ENCODE results near the gene WIPI1.
"Not testable (repeated sequence)": the region's sequence is repeated elsewhere in the genome, so short reads cannot be mapped to it uniquely, and the experiment has no call there.

Gene WIPI1

DNA sequence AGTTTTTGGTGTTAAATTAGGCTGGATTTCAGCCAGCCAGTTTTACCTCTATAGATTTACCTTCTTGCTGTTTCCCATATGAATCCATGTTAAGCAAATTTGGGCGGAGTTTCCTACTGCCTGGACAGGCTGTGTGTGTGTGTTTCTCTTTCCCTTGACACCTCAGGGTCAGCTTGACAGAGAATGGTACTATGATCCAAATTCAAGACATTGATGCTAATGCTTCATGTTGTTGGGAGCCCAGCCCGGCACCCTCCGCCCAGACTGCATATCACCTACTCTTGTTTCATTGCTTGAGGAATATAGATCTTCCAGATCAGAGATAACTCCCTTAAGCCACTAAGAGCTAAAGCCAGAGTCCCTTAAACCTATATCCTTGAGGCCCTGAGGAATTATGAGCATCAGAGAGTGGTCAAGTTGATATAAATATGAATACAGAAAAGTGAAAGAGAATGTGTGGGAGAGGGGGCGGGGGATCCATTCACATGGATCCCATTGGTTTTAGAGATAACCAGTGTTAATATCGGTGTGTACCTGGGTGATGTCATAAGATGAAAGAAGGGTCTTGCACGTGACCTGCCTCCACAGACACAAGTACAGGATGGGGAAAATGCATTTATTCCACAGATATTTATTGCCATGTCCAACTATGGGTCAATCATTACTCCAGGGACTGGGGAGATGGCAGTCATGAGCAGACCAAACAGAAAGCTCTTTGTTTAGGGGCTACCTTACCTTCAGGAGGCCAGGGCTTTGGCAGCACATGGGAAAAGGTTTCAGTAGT lies 69.7 kb downstream of the WIPI1 start:
- H3K4me3 ChIP-seq (ENCODE audit: low read depth, low read length) = no peak overlapping the region

DNA sequence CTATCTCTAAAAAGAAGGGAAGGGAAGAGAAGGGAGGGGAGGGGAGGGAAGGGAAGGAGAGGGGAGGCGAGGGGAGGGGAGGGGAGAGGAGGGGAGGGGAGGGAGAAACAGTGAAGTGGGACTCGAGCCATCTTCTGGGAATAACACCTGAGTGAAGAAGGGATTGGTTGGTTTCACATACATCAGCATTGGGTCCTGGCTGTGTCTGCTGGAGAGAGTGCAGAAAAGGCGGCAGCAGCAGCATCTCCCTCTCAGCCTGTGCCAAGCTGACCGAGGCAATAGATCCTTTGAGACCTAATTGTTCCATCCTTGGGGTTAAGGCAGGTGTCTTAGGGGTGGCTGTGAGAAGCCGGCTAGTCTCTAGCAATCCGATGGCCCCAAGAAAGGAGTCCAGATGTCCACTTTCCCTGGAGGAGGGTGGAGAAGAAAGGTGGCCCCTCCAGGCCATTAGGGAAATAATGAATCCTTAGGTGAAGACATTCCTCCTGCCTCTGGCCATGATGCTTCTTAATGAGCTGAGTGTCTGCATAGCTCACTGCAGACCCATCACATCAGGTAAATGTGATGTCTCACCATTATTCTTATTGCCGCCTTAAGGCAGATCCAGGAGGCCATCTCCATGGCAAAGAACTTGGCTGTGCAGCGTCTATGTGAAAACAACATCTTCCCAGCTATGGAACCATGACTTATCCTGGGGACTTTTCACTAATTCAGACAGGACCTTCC lies 71.6 kb downstream of the WIPI1 start:
- no peak overlapping the region for H3K4me3 ChIP-seq (ENCODE audit: low read depth, low read length)

DNA sequence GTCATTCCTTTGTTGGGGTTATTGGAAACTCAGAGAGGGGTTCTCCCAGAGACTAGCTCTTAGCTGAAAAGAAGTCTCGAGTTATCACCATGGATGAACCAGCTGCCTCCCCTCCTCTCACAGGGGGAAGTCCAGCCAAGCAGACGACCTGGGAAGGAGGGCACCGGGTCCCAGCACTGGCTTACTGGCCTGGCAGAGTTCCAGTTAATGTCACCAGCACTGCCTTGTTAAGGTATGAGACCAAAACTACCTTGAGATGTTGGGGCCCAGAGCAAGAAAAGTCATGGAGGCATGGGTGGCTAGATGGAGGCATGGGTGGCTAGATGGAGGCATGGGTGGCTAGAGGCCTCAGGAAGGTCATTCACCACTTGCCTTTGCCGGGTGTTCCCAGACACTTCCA lies 72.4 kb downstream of the WIPI1 start:
- H3K4me3 ChIP-seq (ENCODE audit: low read depth, low read length) = no peak overlapping the region

DNA sequence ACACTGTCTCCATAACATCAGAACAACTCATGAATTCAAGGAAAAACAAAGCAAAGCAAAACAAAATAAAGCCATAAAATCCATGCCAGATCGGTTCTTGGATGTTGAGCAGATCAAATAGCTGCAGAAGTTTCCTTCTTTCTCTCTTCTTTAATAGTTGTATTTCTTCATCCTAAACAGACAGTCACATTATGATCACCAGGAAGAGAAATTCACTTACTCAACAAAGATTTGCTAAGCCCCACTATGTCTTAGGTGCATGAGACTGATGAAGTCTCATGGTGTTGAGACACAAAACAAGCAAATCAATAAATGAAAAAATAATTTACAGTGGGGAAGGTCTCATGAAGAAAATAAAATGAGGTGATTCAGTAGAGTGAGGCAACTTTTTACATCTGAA lies 72.8 kb downstream of the WIPI1 start:
- no peak overlapping the region for H3K4me3 ChIP-seq (ENCODE audit: low read depth, low read length)

DNA sequence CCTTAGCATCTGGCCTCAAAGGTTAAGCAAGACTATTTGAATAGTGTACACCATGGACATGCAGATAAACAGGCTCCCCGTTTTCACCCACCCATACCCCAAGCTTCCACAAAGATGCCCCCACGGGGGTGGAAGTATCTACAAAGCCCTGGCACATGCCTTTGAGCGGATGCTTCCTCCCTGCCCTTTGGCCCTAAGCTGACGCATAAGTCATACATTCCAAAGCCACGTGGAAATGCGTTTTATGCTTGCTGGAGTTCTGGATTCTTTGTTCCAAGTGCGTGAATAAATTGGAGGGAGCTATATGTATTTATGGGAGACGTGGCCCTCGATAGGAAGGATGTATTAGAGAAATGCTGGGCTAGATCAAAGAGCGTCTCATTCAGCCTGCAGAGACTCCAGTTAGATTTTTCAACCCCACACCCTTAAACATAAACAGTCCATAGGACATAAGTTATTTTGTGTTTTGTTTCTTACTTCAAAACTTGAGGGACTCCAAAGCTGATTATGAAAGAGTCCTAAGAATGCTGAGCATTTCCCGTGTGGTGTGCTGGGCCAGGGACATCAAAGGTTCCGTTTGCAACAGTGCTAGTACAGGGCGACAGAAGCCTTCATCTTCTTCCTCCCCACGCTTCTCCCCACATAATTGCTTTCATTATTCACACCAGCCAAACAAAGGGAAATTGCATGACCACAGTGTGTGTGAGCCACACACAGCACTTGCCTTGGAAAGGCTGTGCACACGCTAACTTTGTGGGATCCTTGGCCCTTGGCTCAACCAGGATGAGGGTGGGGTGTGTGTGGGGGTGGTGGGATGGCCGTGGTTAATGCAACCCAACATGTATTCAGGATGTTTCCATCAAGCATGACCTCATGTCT lies 73.6 kb downstream of the WIPI1 start:
- no peak overlapping the region for H3K4me3 ChIP-seq (ENCODE audit: low read depth, low read length)

DNA sequence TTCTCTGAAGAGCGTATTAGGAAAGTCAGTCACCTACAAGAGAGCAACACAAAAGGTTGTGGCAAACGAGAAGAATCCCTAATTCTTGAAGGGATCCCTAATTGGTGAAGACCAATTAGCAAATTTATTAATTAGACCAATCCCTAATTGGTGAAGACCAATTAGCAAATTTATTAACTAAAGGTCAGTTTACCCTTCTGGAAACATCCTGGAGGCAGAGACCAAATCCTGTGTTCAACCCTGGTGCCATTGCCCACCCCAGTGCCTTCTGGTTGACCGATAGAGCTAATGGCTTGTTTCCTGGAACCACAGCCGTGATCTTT lies 74.2 kb downstream of the WIPI1 start:
- H3K4me3 ChIP-seq (ENCODE audit: low read depth, low read length) = no peak overlapping the region

DNA sequence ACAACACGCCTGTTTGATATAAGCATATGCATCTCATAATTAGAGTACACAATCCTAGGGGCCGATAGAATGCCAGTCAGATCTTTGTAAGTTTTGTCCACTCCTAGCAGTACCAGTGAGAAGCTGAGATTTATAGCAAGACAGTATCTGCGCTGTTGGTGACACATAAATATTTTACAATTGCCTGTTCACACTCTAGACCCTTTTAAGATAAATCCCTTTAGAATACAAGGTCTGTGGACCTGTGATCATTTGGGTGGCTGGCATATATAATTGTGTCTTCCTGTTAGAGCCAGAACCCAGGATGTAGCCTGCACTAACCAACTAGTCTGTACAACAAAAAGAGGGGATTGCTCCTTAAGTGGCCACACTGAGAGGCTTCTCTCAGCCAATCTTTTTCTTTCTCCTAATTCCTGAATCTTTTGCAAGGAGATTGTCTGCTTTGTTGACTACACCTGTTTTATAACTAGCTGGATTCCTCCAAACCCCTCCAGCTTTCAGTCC lies 74.7 kb downstream of the WIPI1 start:
- no peak overlapping the region for H3K4me3 ChIP-seq (ENCODE audit: low read depth, low read length)

DNA sequence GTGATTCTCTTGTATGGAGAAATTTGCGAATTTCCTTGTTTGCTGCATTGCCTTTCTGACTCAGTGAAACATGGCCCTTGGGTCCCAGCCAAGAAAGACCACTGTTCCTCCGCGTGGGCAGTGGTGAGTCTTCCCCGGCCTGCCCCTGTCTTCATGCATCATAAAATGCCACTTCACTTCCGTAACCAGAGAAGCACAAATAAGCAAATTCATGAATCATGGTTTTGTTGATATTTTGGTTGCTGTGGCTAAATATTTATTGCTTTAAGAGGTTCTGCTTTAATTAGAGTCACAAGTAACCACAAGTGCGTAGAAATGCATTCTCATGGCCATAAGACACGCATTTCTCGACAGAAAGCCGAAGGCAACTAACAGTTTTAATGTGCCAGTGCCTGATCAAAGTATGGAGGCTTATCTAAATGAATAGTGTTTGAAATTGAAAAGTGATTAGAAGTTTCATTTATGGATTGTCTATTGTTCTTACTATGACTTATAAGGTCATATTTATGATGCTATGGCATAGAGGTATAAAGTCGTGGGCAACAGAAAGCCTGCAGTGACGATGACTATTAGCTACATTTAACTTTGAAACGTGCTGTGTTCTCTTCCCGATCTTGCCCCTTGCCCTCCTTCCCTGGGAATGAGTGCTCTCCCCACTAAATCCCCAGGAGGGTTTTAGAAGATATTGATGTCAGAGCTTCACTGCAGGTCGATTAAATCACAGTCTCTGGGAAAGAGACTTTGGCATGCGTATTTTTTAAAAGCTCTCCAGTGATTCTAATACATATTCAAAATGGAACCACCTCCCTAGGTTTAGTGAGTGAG lies 76.0 kb downstream of the WIPI1 start:
- H3K4me3 ChIP-seq (ENCODE audit: low read depth, low read length) = no peak overlapping the region

DNA sequence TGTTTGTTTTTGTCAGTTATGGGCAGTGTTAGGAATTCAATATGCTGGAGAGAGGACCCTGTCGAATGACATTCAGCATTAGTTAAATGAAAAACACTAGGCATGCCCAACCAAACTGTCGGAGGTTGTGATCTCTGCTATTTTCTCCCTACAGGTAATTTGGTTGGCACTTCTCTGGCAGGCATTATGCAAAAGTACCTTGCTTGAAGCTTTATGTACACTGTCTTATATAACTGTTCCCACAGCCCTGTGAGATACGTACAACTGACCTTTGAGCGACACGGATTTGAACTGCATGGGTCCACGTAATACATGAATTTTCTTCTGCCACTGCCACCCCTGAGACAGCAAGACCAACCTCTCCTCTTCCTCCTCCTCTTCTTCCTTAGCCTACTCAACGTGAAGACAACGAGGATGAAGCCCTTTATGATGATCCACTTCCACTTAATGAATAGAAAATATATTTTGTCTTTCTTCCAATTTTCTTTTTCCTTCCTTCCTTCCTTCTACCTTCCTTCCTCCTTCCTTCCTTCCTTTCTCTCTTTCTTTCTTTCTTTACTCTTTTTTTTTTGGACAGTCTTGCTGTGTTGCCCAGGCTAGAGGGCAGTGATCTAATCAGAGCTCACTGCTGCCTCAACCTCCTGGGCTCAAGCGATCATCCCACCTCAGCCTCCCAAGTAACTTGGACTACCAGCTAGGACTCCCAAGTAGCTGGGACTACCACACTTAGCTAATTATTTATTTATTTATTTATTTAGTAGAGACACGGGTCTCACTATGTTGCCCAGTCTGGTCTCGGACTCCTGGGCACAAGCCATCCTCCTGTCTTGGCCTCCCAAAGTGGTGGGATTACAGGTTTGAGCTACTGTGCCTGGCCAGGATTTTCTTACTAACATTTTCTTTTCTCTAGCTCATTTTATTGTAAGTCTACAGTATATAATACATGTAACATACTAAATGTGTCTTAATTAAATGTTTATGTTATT lies 77.3 kb downstream of the WIPI1 start:
- no peak overlapping the region for H3K4me3 ChIP-seq (ENCODE audit: low read depth, low read length)

DNA sequence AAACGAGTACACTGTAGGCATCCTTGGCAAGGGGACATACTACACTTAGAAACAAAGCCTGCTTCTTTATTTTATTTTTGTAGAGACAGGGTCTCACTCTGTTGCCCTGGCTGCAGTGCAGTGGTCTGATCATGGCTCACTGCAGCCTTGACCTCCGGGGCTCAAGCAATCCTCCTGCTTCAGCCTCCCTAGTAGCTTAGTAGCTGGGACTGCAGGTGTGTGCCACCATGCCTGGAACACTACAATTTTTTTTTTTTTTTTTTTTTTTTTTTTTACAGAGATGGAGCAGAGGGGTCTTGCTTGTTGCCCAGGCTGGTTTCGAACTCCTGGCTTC lies 78.2 kb downstream of the WIPI1 start:
- H3K4me3 ChIP-seq (ENCODE audit: low read depth, low read length) = no peak overlapping the region

DNA sequence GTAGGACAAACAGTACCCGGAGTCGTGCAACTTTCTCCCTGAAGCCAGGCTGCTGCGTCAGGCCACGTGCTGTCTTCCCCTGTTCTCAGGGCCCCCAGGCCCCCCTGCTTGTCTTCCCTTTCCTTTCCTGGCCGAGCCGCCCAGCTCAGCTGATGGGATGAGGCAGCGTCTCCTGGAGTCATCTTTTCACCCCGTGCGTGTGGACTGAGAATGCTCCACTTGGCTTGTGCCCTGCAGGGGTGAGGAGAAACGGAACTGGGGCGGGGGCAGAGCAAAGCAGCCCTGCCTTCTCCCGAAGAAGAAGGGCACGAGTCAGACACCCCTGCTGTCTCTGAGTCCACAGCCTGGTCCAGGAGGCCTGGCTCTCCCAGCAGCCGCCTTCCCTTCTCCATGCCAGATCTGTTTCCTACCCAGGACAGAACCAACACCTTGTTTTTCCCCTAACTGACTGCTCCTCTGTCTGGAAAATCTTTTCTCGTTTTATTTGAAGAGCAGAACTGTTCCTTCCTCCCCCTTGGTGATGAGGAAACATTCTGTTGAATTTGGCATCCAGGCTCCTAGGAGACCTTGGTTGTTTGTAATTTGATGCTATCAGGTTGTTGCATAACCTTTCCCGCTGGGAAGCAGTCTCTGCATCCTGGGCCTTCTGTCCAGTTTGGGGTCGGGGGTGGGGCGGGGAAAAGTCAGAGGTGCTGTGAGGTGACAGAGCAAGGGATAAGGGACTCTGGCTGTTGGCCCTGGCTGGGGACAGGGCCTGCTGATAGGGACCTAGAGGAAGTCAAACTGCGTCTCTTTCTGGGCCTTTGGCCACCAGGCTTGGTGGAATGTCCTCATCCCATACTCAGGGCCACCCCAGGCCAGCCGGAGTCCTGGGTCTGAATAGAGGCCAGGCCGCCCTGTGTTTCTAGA lies 78.8 kb downstream of the WIPI1 start:
- H3K4me3 ChIP-seq (ENCODE audit: low read depth, low read length) = no peak overlapping the region

DNA sequence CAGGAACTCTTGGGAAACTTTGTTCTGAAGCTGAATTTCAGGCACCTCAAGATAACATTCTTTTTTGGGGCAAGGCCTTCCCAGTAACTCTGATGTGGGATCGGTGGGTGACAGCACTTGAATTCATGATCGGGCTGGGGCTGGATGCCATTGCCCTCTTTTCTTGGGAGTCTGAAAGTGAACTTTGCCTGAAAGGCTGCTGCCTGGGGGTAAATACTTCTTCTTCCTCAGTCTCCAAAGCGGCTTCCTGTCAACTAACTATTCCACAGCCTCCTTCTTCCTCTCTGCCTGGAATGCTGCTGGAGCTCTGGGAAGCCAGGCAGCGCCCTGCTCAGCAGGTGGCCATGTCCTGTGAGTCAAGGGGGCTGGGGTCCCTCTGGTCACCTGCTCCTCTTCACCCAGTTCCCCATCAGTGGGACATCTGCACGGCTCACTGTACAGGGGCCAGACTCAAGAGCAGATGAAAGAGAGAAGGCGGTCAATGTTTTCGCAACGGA lies 79.5 kb downstream of the WIPI1 start:
- H3K4me3 ChIP-seq (ENCODE audit: low read depth, low read length) = no peak overlapping the region

DNA sequence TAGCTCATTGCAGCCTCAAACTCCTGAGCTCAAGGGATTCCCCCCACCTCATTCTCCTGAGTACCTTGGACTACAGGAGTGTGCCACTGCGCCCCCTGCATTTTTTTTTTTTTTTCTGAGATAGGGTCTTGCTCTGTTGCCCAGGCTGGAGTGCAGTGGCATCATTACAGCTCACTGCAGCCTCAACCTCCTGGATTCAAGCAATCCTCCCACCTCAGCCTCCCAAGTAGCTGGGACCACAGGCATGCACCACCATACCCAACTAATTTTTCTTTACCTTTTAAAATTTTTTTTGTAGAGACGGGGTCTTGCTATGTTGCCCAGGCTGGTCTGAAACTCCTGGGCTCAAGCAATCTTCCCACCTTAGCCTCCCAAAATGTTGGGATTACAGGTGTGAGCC lies 81.1 kb downstream of the WIPI1 start:
- not testable (repeated sequence) for H3K4me3 ChIP-seq (ENCODE audit: low read depth, low read length)

DNA sequence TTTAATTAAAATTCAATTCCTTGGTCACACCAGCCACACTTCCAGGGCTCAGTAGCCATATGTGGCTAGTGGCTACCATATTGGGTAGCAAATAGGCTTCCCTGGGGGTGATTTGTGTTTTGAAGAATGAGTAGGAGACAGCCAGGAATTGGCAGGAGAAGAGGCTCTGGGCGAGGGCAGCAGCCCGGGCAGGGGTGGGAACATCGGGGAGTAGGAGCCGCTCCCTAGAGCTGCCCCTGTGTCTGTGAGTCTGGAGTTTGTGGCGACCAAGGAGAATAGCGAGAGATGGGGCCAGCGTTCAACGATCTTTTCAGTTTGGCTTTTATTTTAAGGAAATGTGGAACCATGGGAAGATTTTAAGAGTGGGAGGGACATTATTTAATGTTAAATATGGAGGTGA lies 81.7 kb downstream of the WIPI1 start:
- H3K4me3 ChIP-seq (ENCODE audit: low read depth, low read length) = no peak overlapping the region
